AG20443 (cell line): ENCODE data around the gene ST3GAL4.

Experiments used
- DNase-seq: peaks from one replicate; pipeline ENCODE4 v3.0.0; 2012; ENCODE audit warnings: low spot score, mixed read lengths

Gene ST3GAL4

DNA sequence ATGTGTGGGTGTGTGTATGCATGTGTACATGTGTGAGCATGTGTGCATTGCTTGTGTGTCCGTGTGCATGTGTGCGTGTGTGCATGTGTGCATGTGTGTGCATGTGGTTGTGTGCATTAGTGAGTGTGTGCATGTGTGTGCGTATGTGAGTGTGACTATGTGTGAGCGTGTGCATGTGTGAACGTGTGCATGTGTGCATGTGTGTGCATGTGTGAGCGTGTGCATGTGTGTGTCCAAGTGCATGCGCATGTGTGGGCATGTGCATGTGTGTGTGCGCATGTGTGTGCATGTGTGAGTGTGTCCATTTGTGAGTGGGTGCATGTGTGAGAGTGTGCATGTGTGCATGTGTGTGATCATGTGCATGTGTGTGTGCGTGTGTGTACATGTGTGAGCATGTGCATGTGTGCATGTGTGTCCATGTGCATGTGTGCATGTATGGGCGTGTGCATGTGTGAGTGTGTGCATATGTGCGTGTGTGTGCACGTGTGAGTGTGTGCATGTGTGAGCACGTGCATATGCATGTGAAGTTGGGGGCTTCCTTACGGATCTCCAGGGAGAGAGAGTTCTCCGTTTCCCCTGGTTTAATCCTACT lies 95.8 kb downstream of the ST3GAL4 start:
- DNase-seq: no peak

DNA sequence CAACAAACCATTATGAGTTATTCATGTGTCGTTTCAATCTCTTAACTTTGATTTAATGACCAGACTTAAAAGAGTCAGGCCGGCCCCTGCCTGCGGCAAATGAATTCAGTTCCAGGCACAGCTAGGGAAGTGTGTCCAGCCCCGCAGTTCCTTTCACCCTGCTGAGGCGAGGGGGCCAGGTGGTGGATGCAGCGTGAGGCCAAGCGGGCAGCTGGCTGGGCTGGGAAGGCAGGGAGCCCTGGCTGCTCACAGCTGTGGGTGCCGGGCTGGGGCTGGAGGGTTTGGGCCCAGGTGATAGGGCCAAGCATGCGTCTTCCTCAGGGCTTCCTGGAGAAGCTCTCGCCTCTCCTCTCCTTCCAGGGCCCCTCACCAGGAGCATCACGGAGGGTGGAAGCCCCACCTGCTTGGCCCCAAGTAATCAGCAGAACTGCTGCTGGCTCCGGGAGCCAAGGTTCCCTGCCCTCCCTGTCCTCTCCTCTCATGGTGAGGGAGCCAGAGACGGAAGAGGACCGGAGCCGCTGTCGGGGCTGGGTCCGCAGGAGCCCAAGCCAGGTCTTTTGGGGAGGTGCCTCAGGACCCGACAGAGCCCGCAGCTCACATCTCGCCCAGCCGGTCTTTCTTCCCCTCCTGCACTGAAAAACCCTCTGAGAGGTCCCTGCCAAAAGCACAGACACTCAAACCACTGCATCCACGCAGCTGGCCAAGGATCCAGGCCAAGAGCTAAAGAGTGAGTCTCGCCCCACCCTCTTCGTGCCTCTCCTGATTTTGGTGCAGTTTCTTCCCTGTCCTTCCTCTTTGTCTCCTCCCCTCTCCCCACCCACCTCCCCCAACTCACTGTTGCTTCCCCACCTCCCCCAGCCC lies 97.0 kb downstream of the ST3GAL4 start:
- no peak for DNase-seq

DNA sequence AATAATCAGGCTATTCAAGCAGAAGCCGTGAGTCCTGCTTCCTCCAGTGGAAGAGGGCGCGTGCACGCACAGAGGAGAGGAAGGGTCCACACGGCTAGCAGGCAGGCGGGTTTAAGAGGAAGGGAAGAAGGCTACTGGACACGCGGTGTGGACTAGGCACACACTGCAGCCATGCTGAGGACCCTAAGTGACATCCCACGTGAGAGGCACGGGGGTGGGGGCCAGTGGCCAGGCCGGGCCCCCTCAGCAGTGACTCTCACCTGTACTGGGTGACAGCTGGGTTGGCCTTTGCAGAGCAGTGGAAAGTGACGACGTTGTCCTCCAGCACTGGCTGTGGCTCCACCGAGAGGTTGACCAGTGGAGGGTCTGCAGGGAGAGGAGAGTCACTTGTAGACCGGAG lies 100.6 kb downstream of the ST3GAL4 start:
- no peak for DNase-seq

DNA sequence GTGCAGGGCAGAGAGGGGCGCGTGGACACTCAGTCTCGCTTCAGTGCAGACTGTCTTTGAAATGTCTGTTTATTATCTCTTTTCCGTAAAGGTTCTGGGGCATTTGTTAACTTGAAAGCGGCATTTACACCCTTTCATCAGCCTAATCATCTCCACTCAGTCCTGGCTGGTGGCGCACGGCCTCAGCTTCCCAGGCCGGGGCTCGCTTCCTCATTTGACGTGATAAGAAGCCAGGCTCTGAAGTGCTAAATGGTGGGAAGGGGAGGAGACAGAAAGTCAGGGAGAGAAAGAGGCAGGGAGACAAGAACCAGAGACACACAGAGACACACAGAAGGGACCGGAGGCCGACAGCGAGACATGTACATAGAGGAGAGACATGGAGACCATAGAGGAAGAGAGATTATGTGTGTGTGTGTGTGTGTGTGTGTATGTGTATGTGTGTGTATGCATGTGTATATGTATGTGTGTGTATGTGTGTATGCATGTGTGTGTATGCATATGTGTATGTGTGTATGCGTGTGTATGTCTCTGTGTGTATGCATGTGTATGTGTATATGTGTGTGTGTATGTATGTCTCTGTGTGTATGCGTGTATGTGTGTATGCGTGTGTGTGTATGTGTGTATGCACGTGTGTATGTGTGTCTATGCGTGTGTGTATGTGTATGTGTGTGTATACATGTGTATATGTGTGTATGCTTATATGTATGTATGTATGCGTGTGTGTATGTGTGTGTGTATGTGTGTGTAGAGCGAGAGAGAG lies 101.5 kb downstream of the ST3GAL4 start:
- DNase-seq: no peak

DNA sequence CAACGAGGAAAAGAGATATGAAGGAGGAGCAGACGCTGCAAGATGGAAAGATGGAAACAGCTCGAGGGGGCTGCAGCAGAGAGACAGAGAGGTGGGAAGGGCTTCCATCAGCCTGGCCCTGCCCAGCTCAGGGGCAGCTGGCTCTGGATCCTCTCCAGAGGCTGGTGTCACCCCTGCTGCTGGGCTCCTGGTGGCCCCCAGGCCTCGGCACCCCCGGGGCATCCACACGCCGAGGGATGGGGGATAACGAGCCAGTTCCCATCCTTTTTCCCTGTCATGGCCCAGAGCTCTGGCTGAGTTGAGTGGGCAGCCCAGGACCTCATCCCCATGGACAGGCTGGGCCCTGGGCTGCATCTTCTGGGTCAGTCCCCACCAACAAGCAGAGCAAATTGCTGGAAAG lies 102.3 kb downstream of the ST3GAL4 start:
- DNase-seq: no peak

DNA sequence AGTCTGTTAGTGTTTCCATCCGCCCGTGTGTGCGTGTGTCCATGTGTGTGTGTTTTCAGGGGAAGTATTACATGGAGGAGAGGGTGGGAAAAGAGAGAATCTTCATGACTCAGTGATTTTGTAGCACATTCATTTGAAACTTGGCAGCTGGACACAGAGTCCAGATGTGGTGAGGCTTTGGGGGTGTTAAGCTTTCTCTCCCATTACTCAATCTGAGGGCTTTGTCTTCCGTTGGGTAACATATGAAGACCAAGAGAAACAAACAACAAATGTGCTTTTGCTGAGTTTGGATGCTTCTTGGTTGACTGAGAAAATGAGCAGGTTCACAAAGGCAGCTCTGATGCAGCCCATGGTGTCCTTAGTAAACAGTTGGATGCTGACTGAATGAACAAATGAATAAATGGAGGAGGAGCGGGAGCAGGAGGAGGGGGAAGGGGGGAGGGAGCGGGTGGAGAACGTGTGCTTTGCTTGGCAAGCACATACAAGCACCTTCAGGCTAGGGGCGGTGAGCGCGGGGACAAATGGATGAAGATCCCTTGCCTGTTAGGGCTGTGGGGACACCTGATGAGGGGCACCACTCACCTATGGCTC lies 104.3 kb downstream of the ST3GAL4 start:
- DNase-seq: peak; percentile 76

DNA sequence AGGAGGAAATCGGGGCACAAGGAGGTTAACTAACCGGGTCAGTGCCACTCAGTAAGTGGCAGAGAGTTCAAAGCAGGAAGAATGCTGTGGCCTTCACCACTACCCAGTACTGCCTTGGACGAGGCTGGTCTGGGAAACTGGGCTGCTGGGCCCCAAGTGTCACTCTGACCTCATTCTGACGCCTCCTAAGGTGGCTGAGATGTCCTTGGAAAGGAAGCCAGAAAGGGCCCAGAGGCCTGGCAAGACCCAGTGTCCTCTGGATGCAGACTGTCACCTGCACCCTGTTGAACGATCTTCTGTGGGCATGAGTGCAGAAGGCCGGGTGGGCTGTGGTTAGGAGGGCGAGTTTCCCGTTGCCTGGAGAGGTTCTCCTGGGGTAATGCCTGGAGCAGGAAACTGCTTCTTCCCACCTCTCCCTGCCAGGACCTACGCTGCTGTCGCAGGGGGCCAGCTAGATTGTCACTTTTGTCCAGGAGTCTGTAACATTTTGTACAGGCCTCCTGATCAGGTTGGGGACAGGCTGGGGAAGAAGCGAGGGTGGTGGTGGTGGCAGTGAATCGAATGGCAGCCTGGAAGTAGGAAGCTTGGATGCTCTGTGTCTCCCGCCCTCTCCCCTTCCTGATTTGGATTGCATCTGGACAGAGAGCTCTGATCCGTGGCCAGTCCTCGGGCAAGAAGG lies 105.1 kb downstream of the ST3GAL4 start:
- no peak for DNase-seq

DNA sequence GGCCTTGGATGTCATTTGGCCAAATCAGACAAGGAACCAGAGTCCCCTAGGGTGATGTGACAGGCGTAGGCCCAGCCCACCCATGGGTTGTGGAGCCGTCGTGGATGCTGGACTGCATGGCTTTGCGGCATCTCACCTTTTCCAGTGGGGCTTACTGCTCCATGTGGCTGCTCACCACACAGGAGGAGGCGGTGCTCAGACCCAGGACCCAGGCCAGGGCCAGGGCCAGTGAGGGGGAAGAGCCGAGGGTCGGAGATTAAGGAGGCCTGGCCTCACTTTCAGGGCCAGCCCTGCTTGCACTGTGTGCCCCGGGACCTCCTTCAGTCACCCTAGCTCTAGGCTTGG lies 105.6 kb downstream of the ST3GAL4 start:
- no peak for DNase-seq

DNA sequence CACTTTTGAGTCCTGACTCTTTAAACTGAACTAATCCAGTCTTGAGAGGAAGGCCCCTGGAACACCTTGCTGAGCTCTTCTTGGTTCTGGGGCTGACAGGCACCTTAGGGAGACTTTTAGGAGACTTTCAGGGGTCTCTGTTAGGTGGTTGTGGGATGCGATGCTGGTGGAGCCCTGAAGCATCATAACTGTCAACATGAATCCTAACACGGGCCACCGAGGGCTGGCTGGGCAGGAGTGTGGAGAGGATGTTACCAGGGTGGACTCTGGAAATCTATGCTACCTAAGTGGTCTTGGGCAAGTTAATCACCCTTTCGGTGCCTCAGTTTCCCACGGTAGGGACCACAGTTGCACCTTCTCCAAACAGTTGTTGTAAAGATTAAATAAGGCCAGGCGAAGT lies 106.5 kb downstream of the ST3GAL4 start:
- DNase-seq: no peak

DNA sequence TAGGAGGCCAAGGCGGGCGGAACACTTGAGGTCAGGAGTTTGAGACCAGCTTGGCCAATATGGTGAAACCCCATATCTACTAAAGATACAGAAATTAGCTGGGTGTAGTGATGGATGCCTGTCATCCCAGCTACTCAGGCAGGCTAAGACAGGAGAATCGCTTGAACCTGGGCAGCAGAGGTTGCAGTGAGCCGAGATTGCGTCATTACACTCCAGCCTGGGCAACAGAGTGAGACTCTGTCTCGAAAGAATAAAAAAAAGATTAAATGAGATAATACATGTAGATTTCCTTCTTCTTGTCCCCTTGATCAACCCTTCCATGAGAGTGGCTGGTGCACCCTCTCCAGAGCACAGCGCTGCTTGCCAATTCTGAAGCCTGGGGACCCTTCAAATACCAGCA lies 106.9 kb downstream of the ST3GAL4 start:
- DNase-seq: no peak
